Measurements from ENCODE around the gene SUFU. TPM values are rescaled to one million over a fixed set of nuclear protein-coding genes. Genes with fewer than 3 reads are reported as not detected.

The SUFU gene
- total RNA-seq, 3 donors from 2014 or later (not counting 1 experiment from before 2014, with no cell fraction given) = 8.2 to 13.0 (median 11.5) TPM

DNA sequence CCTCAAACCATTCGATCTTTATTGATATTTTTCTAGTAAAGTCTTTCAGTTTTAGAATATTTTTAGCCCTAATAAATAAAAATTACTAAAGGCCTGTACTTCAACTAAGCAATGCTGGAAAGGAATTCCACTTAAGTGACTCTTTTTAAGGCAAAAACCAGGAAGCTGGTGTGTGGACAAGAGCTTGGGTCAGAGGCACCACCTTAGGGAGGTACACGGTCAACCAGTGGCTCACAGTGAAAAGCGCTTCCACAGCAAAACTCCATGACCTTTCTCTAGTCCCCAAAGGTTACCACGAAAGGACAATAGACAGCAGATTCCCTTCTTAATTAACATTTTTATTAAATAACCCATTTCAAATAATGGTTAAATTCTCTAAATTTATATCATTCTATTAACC, 179.2 kb downstream of the SUFU start:
- WGBS (ENCODE audit: insufficient coverage) = 100% methylated on average over 4 of the region's 4 CpGs
- H3K27me3 Mint-ChIP-seq (ENCODE audit: low read depth in 2 of 2) = no peaks in the 10 kb centered on the region
- H3K4me3 ChIP-seq (ENCODE audit: low read length) = no peak overlapping the region
- intact Hi-C loops (cut with micrococcal nuclease) = no loop called here
- no peak for TF ChIP-seq CTCF (IDR thresholded peaks at IDR 0.05)
- H3K27ac ChIP-seq (ENCODE audit: low read length) = no peak overlapping the region
- H3K4me1 Mint-ChIP-seq = peaks cover 8 to 13% of the 10 kb centered on the region in 2 donors
- H3K4me3 Mint-ChIP-seq = no peak overlapping the region
- no peak for DNase-seq
- ATAC-seq = no peak
- H3K27ac Mint-ChIP-seq = no peak overlapping the region
- H3K36me3 Mint-ChIP-seq = no peaks in the 10 kb centered on the region
- H3K36me3 ChIP-seq (ENCODE audit: control insufficient read depth, insufficient read depth, low read length) = peaks cover 5% of the 10 kb centered on the region
- H3K9me3 Mint-ChIP-seq = no peaks in the 10 kb centered on the region
- no peaks in the 10 kb centered on the region for H3K27me3 ChIP-seq (ENCODE audit: control insufficient read depth, insufficient read depth, low read length)
- H3K4me1 ChIP-seq (ENCODE audit: control insufficient read depth, insufficient read depth, low read length) = peaks cover 8% of the 10 kb centered on the region
- no peaks in the 10 kb centered on the region for H3K9me3 ChIP-seq (ENCODE audit: control insufficient read depth, insufficient read depth, low read length)

Other genes with a start within 250 kb of the SUFU start
- gene NFKB2, start 108.3 kb upstream of the SUFU start, total RNA-seq = 100 to 1,000 TPM; 201 to 264 (median 246) TPM
- 1 to 10 TPM; 1.9 to 2.4 (median 2.1) TPM for gene PSD, start 85.2 kb upstream of the SUFU start, total RNA-seq
- gene FBXL15, start 83.1 kb upstream of the SUFU start, total RNA-seq = 10 to 100 TPM; 15.2 to 17.4 (median 15.5) TPM
- 10 to 100 TPM; 35.0 to 43.0 (median 37.7) TPM for gene CUEDC2, start 71.4 kb upstream of the SUFU start, total RNA-seq
- gene C10orf95, start 52.4 kb upstream of the SUFU start, total RNA-seq = under 1 TPM; 0.25 to 0.41 (median 0.35) TPM
- gene ACTR1A, start 1.3 kb upstream of the SUFU start, total RNA-seq = 100 to 1,000 TPM; 101 to 129 (median 110) TPM
- 10 to 100 TPM; 81.9 to 87.8 (median 86.2) TPM for gene TRIM8, start 140.5 kb downstream of the SUFU start, total RNA-seq
- 1 to 10 TPM; 1.4 to 1.7 (median 1.5) TPM for gene ARL3, start 210.4 kb downstream of the SUFU start, total RNA-seq
- 1 to 10 TPM; 4.8 to 8.0 (median 5.1) TPM for gene SFXN2, start 210.7 kb downstream of the SUFU start, total RNA-seq
- gene WBP1L, start 240.0 kb downstream of the SUFU start, total RNA-seq = 10 to 100 TPM; 34.6 to 48.4 (median 47.9) TPM